Fibroblast of villous mesenchyme (primary cell): ENCODE data around the gene DPEP3. TPM values are rescaled to one million over a fixed set of nuclear protein-coding genes. Genes with fewer than 3 reads are reported as not detected.
A peak's percentile ranks its signal among the peaks of the same experiment; 100 is the strongest.

ENCODE experiments used
- DNase-seq: peaks from one replicate; pipeline ENCODE4 v3.0.0-alpha.2; 2010; ENCODE audit warnings: low read depth
- H3K4me3 ChIP-seq: 2 replicates; pipeline ENCODE4 v1.5.1; 2011; ENCODE audit warnings: low read depth, mild to moderate bottlenecking, low read length
- total RNA-seq: library from RNA; depleted of rRNA; stranded (reverse); fragments of >200 nt; gene quantifications from 2 replicates; pipeline ENCODE4 v1.2.3, GENCODE V29; 2012
- TF ChIP-seq, protein P1 (sequence below): IDR thresholded peaks from 2 replicates; pipeline ENCODE4 v1.5.1; 2012; ENCODE audit warnings: low read depth, mild to moderate bottlenecking, low read length; ENCODE audit not compliant: insufficient read depth

Gene DPEP3, protein sequence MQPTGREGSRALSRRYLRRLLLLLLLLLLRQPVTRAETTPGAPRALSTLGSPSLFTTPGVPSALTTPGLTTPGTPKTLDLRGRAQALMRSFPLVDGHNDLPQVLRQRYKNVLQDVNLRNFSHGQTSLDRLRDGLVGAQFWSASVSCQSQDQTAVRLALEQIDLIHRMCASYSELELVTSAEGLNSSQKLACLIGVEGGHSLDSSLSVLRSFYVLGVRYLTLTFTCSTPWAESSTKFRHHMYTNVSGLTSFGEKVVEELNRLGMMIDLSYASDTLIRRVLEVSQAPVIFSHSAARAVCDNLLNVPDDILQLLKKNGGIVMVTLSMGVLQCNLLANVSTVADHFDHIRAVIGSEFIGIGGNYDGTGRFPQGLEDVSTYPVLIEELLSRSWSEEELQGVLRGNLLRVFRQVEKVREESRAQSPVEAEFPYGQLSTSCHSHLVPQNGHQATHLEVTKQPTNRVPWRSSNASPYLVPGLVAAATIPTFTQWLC
- not detected in 2 replicates for total RNA-seq

DNA sequence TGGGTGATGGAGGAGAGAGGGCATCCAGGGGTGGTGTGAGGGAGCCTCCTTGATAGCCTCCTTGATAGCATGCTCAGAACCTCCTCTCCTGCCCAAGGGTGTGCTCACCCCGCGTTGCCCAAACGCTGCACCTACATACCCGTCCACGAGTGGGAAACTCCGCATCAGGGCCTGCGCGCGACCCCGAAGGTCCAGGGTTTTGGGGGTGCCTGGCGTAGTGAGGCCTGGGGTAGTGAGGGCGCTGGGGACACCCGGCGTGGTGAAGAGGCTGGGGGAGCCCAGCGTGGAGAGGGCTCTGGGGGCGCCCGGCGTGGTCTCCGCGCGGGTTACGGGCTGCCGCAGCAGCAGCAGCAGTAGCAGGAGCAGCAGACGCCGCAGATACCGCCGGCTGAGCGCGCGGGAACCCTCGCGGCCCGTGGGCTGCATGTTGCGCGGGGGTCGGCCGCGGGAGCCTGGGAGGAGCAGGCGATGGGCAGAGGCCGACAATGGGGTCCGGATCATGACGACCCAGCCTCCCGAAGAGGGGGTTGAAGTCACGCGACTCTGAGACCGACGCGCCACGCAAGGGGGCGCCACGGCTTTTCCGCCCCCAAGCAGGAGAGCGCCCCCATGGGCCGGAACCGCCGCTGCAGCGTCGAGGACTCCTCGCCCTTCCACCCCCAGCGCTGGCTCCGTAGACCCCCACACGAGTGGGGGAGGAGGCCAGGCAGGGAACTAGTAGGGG is at the start of gene DPEP3:
Gene DPEP3, minus strand, starts transcription at position 545 of the 724 bp plus-strand sequence. Its CDS starts 119 bp downstream, at position 426.
- no peak within 1 kb of the TSS for H3K4me3 ChIP-seq
- no peak for DNase-seq
- TF ChIP-seq, protein P1, sequence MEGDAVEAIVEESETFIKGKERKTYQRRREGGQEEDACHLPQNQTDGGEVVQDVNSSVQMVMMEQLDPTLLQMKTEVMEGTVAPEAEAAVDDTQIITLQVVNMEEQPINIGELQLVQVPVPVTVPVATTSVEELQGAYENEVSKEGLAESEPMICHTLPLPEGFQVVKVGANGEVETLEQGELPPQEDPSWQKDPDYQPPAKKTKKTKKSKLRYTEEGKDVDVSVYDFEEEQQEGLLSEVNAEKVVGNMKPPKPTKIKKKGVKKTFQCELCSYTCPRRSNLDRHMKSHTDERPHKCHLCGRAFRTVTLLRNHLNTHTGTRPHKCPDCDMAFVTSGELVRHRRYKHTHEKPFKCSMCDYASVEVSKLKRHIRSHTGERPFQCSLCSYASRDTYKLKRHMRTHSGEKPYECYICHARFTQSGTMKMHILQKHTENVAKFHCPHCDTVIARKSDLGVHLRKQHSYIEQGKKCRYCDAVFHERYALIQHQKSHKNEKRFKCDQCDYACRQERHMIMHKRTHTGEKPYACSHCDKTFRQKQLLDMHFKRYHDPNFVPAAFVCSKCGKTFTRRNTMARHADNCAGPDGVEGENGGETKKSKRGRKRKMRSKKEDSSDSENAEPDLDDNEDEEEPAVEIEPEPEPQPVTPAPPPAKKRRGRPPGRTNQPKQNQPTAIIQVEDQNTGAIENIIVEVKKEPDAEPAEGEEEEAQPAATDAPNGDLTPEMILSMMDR = peak; percentile 13

DNA sequence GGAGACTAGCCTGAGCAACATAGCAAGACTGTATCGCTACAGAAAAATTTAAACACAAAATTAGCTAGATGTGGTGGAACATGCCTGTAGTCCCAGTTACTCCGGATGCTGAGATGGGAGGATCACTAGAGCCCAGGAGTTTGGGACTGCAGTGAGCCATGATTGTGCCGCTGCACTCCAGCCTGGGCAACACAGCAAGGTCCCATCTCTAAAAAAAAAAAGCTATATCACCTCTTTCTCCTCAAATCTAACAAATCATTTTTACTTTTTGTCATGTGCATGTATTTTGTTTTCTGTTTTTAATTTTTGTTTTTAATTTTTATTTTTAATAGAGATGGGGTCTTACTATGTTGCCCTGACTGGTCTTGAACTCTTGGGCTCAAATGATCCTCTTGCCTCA is 48.7 kb upstream of the DPEP3 start:
- TF ChIP-seq, protein P1 = no peak
- no peak overlapping the region for H3K4me3 ChIP-seq
- DNase-seq = no peak

DNA sequence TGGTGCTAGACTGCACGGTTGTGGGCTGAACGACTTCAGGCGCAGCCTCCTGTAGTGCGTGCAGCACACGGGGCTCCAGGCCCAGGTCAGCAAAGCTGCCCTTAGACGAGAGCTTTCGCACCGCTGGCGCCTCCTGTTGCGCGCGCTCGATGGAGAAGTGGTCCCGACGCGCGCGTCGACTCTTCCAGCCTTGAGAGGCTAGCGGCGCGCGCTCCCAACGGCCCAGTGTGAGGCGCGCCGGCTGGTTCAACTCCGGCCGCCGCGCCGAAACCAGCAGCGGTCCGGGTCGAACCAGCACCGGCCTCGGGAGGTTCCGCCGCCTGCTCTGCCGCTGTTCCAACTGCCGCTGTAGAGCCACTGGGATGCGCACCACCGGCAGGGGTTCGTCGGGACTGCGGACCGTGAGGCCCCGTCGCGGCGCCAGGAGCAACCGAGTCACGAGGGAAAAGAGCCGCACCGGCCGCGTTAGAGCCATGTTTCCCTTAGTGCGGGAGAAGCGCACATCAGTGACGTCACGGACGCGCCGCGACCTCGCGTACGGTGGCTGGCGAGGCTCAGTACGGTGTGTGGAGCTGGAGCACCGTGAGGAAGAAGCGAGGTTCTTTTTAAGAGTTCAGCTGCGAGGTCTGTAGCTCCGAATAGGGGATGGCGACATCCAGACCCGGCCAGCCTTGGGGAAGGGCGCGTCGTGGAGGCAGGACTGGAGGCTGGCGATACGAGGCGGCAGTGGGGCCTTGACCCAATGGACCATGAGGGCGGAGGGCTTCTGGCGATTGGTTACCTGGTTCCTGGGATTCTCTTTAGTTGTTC is 42.6 kb upstream of the DPEP3 start, which contains the start of the genes DDX28 and DUS2:
Gene DDX28, minus strand, starts transcription at position 505 of the 810 bp plus-strand sequence. Its CDS starts 30 bp downstream, at position 475.
Gene DUS2, plus strand, starts transcription at position 557 of the 810 bp plus-strand sequence. CDS start 14,740 bp downstream, outside the sequence.
- DNase-seq = peak; percentile 94
- H3K4me3 ChIP-seq = peak within 1 kb of the TSS; percentile 90
- TF ChIP-seq, protein P1 = no peak

DNA sequence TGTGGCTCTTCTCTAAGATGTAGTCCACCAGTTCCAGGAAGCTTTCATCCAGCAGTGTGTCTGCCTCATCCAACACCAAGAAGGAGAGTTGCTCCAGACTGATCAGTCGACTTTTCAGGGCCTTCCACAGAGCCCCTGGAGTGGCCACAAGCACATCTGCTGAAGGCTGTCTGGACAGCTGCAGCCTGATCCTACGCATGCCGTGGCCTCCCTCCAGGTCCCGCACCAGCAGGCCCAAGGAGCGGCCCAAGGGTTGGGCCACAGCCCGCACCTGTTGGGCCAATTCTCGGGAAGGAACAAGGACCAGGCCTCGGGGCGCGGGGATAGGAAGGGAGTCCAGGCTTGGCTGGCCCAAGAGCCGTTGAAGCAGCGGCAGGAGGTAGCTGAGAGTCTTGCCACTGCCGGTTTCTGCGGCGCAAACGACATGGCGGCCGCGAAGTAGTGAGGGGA is 42.0 kb upstream of the DPEP3 start:
- DNase-seq = no peak
- H3K4me3 ChIP-seq = peak overlapping the region; percentile 90
- TF ChIP-seq, protein P1 = no peak

DNA sequence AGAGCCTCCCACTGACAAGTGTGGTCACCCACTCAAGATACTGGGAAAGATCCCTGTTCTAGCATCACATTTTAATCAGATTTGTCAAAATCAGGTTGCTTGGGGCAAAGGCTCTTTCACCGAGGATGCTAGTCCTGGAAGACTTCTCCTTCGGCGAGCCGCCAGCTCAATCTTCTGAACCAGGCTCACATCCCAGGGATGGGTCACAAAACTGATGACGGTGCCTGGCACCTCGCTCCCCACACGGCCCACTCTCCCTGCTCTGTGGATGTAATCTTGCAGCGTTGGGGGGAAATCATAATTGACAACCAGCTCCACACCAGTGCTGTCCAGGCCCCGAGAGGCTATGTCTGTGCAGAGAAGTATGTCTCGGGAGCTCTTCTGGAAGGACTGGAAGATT is 41.2 kb upstream of the DPEP3 start:
- no peak for DNase-seq
- H3K4me3 ChIP-seq = no peak overlapping the region
- TF ChIP-seq, protein P1 = no peak

DNA sequence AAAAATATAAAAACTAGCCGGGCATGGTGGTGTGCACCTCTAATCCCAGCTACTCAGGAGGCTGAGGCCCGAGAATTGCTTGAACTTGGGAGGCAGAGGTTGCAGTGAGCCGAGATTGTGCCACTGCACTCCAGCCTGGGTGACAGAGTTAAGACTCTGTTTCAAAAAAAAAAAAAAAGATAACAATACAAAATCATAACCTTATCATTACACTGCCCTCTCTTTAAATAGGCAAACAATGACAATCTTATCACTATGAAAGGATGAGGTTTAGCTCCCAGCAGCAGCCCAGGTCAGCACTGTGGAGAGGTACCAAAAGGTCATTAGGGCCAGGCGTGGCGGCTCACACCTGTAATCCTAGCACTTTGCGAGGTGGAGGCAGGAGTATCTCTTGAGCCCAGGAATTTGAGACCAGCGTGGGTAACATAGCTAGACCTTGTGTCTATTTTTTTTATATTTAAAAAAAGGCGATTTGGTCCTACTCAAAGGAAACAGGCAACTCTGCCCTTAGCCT is 38.9 kb upstream of the DPEP3 start:
- DNase-seq = no peak
- no peak overlapping the region for H3K4me3 ChIP-seq
- TF ChIP-seq, protein P1 = no peak
